Caco-2 (cell line): ENCODE results near the gene MYLK3. TPM values are rescaled to one million over a fixed set of nuclear protein-coding genes. Genes with fewer than 3 reads are reported as not detected.

Source experiments
- BruUV-seq: library from RNA; stranded (reverse); fragments of 400-500 nt; replicated peaks from 2 replicates; lab custom pipeline; 2021; lab: Mats Ljungman, UMichigan
- CTCF ChIA-PET: fragments of 300-600 bp; sonication (Branson Sonifier 250); formaldehyde crosslinking; loops from one replicate; lab custom pipeline; 2022; ENCODE audit warnings: antibody characterized with exemption; lab: Charles Lee
- POLR2A ChIA-PET: fragments of 300-600 bp; sonication (Branson Sonifier 250); formaldehyde crosslinking; loops from one replicate; lab custom pipeline; 2022; ENCODE audit warnings: antibody characterized with exemption; lab: Charles Lee
- DNase-seq, 2 experiments: peaks; one replicate each; pipeline versions ENCODE4 v3.0.0 to v3.0.0-alpha.2; 2020 to 2022
- H3K27me3 ChIP-seq: replicated peaks from 2 replicates; pipeline ENCODE4 v1.6.0; 2011; ENCODE audit warnings: low read length; ENCODE audit not compliant: control insufficient read depth, insufficient read depth
- H3K36me3 ChIP-seq: 2 replicates; pipeline ENCODE4 v1.5.1; 2011; ENCODE audit warnings: low read length; ENCODE audit not compliant: control insufficient read depth, insufficient read depth
- H3K4me1 ChIP-seq: fragments of 250-450 bp; sonication (Bioruptor Pico); 2 replicates; pipeline ENCODE4 v1.5.1; 2020; ENCODE audit warnings: mild to moderate bottlenecking
- H3K4me3 ChIP-seq: 2 replicates; pipeline ENCODE4 v1.5.1; 2011; ENCODE audit warnings: low read depth, mild to moderate bottlenecking, control low read depth, low read length
- H3K9me3 ChIP-seq: fragments of 250-450 bp; sonication (Bioruptor Pico); 2 replicates; pipeline ENCODE4 v1.5.1; 2020; ENCODE audit warnings: mild to moderate bottlenecking, moderate library complexity
- H3K27ac Mint-ChIP-seq: one replicate; pipeline ENCODE4 v1.8.0; 2022; ENCODE audit warnings: mixed read lengths; ENCODE audit not compliant: unreplicated experiment
- H3K27me3 Mint-ChIP-seq: one replicate; pipeline ENCODE4 v1.8.0; 2022; ENCODE audit warnings: mixed read lengths; ENCODE audit not compliant: insufficient read depth, unreplicated experiment
- H3K36me3 Mint-ChIP-seq: one replicate; pipeline ENCODE4 v1.8.0; 2022; ENCODE audit warnings: mild to moderate bottlenecking, mixed read lengths; ENCODE audit not compliant: insufficient read depth, unreplicated experiment
- H3K4me1 Mint-ChIP-seq: one replicate; pipeline ENCODE4 v1.8.0; 2022; ENCODE audit warnings: low read depth, mixed read lengths; ENCODE audit not compliant: unreplicated experiment
- H3K4me3 Mint-ChIP-seq: one replicate; pipeline ENCODE4 v1.8.0; 2022; ENCODE audit warnings: mild to moderate bottlenecking, moderate library complexity, mixed read lengths; ENCODE audit not compliant: unreplicated experiment
- H3K9me3 Mint-ChIP-seq: one replicate; pipeline ENCODE4 v1.8.0; 2022; ENCODE audit warnings: mixed read lengths; ENCODE audit not compliant: unreplicated experiment
- intact Hi-C: fragments of 100-400 bp; cut with micrococcal nuclease; formaldehyde crosslinking; loops from one replicate; pipeline ENCODE4 v1.10.0; 2022; ENCODE audit not compliant: unreplicated experiment
- total RNA-seq: library from RNA; stranded (reverse); gene quantifications from 2 replicates; pipeline ENCODE4 v1.2.3, GENCODE V29; 2022
- TF ChIP-seq, protein P1 (sequence below), 2 experiments: fragments of 200-600 bp in 1 of 2; IDR thresholded peaks; 1 replicate in 1 of 2; 2 replicates in 1 of 2; pipeline versions ENCODE4 v1.5.1 to v1.8.0; 2011 to 2022; ENCODE audit warnings: antibody characterized with exemption in 1 of 2, control low read depth in 1 of 2, inconsistent platforms in 1 of 2, low read depth in 1 of 2, low read length in 1 of 2, mild to moderate bottlenecking in 1 of 2, moderate library complexity in 1 of 2; ENCODE audit not compliant: insufficient read depth in 1 of 2, severe bottlenecking in 1 of 2, unreplicated experiment in 1 of 2

MYLK3 gene
- total RNA-seq, 1 experiment from 2014 or later = 1.2 TPM

DNA sequence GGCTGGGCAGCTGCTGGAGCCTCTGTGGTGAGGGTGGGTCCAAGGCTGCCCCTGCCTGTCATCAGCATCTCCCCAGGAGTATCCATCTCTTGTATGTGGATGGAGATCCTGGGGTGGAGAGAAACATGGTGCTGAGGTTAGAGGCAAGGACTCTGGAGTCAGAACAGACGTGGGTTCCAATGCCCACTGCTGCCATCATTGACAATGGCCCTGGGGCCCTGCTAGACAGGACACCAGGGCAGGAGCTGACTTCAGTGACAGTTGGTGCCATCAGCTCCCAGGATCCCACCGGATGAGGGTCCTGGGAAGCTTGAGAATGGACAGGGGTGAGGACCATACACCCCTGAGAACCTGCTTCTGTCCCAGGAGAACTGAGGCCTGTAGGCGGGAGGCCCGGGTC is 15.6 kb downstream of the MYLK3 start:
- Mint-ChIP-seq H3K36me3 (no peaks in the 10 kb centered on the region), H3K4me1 (no peaks in the 10 kb centered on the region), H3K27ac (no peak overlapping the region), H3K27me3 (no peaks in the 10 kb centered on the region), H3K9me3 (no peaks in the 10 kb centered on the region), H3K4me3 (no peak overlapping the region)
- intact Hi-C loops = no loop called here
- no TSS peak for BruUV-seq
- H3K27me3 ChIP-seq = no peaks in the 10 kb centered on the region
- H3K4me1 ChIP-seq = no peaks in the 10 kb centered on the region
- ChIA-PET POLR2A (no interaction called here), CTCF (no interaction called here)
- no peak overlapping the region for H3K4me3 ChIP-seq
- no peaks in the 10 kb centered on the region for H3K36me3 ChIP-seq
- no peaks in the 10 kb centered on the region for H3K9me3 ChIP-seq
- TF ChIP-seq, protein P1, sequence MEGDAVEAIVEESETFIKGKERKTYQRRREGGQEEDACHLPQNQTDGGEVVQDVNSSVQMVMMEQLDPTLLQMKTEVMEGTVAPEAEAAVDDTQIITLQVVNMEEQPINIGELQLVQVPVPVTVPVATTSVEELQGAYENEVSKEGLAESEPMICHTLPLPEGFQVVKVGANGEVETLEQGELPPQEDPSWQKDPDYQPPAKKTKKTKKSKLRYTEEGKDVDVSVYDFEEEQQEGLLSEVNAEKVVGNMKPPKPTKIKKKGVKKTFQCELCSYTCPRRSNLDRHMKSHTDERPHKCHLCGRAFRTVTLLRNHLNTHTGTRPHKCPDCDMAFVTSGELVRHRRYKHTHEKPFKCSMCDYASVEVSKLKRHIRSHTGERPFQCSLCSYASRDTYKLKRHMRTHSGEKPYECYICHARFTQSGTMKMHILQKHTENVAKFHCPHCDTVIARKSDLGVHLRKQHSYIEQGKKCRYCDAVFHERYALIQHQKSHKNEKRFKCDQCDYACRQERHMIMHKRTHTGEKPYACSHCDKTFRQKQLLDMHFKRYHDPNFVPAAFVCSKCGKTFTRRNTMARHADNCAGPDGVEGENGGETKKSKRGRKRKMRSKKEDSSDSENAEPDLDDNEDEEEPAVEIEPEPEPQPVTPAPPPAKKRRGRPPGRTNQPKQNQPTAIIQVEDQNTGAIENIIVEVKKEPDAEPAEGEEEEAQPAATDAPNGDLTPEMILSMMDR (IDR thresholded peaks at IDR 0.05; ENCODE audit: insufficient read depth in 1 of 2, low read depth in 1 of 2, low read length in 1 of 2, severe bottlenecking in 1 of 2, unreplicated experiment in 1 of 2) = no peak
- no peak for DNase-seq

DNA sequence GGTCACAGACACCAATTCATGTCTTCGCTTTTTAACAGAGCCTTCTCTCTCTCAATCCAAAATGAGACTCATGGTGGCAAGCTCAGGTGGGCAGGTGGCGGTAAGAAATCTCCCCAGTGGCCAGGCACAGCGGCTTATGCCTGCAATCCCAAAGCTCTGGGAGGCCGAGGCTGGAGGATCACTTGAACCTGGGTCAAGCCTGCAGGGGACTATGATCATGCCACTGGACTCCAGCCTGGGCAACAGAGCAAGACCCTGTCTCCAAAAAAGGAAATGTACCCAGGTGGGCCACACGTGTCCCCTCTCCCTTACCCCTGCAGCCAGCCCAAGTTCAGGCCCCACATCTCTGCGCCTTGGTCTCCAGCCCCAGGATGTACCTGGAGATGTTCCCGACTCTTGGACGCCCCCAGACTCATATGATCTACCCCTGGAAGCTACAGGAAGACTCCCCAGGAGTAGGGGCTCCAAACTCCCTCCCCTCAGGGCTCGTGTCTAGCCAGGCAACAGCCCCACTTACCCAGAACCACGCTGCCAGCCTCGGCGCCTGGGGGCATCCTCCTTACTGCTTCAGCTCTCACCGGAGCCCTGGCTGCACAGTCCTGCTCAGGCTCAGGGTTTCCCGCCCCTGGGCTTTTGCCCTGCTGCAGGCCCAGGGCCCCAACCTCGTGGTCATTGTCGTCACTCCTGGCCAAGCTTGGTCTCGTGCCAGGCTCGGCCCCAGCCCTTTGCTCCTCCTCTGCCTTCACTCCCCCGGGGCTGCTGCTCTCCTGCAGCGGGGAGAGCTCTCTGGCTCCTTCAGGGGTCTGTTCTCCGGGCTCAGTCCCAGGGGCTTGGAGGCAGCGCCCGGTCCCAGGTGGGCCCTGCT is 16.2 kb downstream of the MYLK3 start:
- Mint-ChIP-seq H3K36me3 (no peaks in the 10 kb centered on the region), H3K9me3 (no peaks in the 10 kb centered on the region), H3K4me1 (no peaks in the 10 kb centered on the region), H3K4me3 (no peak overlapping the region), H3K27me3 (no peaks in the 10 kb centered on the region), H3K27ac (no peak overlapping the region)
- DNase-seq = no peak
- TF ChIP-seq, protein P1 (IDR thresholded peaks at IDR 0.05; ENCODE audit: insufficient read depth in 1 of 2, low read depth in 1 of 2, low read length in 1 of 2, severe bottlenecking in 1 of 2, unreplicated experiment in 1 of 2) = no peak
- Histone ChIP-seq H3K27me3 (no peaks in the 10 kb centered on the region), H3K4me3 (no peak overlapping the region), H3K9me3 (no peaks in the 10 kb centered on the region), H3K36me3 (no peaks in the 10 kb centered on the region), H3K4me1 (no peaks in the 10 kb centered on the region)
- no TSS peak for BruUV-seq
- intact Hi-C loops = no loop called here
- ChIA-PET POLR2A (no interaction called here), CTCF (no interaction called here)

DNA sequence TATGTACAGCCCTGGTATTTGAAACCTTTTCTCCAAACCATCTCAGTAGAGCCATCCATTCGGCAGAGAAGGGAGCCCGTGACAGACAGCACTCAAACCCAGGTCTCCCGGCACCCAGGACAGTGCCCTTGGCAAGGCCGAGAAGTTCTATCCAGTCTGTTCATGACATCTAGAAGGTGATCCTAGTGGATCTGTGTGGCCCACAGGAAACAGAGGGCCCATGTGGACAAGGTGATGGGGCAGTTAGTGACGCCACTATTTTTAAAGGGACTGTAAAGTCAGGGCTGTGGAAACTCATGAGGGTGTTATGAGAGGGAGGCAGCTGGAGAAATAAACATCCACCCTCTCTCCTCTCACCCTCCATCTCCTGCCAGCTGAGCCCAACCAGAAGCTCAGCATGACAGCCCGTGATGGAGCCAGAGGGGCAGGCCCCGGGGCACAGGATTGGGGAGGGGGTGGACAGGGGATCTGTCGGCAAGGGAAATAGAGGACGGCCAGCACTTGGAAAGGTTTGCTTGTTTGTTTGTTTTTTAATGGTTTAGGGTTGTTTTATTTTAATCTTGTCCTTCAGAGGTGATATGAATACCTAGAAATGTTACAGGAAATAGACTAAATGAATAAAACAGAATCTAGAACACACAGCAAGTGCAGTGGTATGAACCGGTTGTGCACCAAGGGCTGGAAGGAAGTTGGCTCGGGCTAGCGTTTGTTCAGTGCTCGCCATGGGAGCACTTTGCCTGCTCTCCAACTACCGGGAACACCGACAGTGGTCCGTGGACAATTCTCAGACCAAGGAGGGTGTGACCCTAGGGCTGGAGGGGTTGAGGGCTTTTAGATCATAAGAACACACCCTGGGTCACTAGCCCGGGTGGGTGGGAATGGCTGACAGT is 17.1 kb downstream of the MYLK3 start:
- Histone ChIP-seq H3K4me1 (no peaks in the 10 kb centered on the region), H3K27me3 (no peaks in the 10 kb centered on the region), H3K36me3 (no peaks in the 10 kb centered on the region), H3K4me3 (no peak overlapping the region), H3K9me3 (no peaks in the 10 kb centered on the region)
- H3K27me3 Mint-ChIP-seq = no peaks in the 10 kb centered on the region
- intact Hi-C loops = no loop called here
- no peaks in the 10 kb centered on the region for H3K36me3 Mint-ChIP-seq
- ChIA-PET POLR2A (no interaction called here), CTCF (no interaction called here)
- peaks cover 9% of the 10 kb centered on the region for H3K9me3 Mint-ChIP-seq
- BruUV-seq = no TSS peak
- H3K27ac Mint-ChIP-seq = no peak overlapping the region
- DNase-seq = no peak
- H3K4me1 Mint-ChIP-seq = no peaks in the 10 kb centered on the region
- no peak overlapping the region for H3K4me3 Mint-ChIP-seq
- TF ChIP-seq, protein P1 (IDR thresholded peaks at IDR 0.05; ENCODE audit: insufficient read depth in 1 of 2, low read depth in 1 of 2, low read length in 1 of 2, severe bottlenecking in 1 of 2, unreplicated experiment in 1 of 2) = no peak
